ENCODE measurements around the gene ADRM1.

DNA sequence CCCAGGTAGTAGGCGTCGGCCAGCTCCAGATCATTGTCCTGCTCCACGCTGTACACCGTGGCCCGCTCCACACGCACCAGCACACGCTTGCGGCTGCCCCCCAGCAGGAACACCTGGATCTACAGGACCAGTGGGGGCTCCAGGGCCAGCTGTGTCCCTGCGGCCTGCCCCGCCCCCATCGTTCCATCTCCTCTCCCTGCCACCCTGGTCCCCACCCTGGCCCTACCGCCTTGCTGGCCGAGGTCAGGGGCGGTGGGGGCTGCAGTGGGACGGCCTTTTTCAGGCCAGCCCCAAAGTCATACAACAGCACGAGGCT lies 9.8 kb downstream of the ADRM1 start:
- TF ChIP-seq, protein P1, sequence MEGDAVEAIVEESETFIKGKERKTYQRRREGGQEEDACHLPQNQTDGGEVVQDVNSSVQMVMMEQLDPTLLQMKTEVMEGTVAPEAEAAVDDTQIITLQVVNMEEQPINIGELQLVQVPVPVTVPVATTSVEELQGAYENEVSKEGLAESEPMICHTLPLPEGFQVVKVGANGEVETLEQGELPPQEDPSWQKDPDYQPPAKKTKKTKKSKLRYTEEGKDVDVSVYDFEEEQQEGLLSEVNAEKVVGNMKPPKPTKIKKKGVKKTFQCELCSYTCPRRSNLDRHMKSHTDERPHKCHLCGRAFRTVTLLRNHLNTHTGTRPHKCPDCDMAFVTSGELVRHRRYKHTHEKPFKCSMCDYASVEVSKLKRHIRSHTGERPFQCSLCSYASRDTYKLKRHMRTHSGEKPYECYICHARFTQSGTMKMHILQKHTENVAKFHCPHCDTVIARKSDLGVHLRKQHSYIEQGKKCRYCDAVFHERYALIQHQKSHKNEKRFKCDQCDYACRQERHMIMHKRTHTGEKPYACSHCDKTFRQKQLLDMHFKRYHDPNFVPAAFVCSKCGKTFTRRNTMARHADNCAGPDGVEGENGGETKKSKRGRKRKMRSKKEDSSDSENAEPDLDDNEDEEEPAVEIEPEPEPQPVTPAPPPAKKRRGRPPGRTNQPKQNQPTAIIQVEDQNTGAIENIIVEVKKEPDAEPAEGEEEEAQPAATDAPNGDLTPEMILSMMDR (IDR thresholded peaks at IDR 0.05), result no peak
- TF ChIP-seq POLR2A (IDR thresholded peaks at IDR 0.05), result no peak

All from sigmoid colon (tissue), 3 donors.